Amygdala (tissue), 56 donors: ENCODE measurements around the gene SOS1.

Experiments
- DNase-seq, 56 donors: peaks; one replicate each; lab custom pipeline; 2025; lab: John Stamatoyannopoulos, UW

Gene SOS1

DNA sequence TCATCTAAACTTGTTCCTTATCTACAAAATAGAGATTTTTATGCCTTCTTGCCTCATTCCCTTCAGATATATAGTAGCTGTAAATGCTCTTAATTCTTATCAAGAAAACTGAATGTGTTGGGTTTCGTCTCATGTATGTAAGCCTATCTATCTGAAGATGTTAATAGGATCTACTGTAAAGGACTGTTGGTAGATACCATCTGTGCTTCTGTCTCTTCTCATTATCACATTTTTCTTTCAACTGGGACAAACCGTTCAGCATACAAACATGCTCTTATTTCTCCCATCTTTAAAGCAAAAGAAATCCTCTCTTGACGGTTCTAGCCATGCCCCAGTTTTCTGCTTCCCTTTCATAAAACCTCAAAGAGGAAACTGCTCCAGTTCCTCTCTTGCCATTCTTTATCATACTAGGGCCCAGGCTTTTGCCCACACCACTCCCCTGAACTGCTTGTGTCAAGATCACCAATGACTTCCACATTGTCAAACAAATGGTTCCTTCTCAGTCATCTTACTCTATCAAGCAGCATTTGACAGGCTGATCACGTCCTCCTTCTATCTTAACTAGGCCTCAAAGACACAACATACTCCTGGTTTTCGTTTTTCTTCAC, 142.5 kb downstream of the SOS1 start:
- peak in 2 of 56 donors; percentile 0 to 10 for DNase-seq

- DNase-seq, result no peak
These were observed 143.8 kb downstream of the SOS1 start for GRCh38 chr2:38977047-38977446.

GRCh38 chr2:38975042-38975441, 145.8 kb downstream of the SOS1 start:
- no peak for DNase-seq

- DNase-seq, result no peak
These were observed 147.6 kb downstream of the SOS1 start for GRCh38 chr2:38973266-38973665.

DNA sequence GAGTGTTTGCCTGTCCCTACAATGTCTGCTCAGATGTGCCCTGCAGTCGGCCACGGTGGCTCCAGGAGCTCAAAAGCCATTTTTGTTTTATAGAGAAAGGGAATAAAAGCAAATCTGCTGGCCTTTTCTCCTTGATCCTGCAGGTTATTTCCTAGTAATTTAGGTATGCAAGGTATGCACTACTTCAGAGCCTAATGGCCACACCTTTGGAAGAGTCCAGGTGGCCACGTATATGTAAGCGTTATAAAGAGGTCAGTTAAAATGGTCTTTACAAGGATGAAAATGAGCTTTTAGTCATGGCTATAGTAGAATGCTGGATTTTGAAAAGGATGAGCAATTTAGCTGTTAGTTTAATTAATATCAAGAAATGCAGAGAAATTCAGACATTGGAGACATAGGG, 149.5 kb downstream of the SOS1 start:
- DNase-seq, result no peak

DNA sequence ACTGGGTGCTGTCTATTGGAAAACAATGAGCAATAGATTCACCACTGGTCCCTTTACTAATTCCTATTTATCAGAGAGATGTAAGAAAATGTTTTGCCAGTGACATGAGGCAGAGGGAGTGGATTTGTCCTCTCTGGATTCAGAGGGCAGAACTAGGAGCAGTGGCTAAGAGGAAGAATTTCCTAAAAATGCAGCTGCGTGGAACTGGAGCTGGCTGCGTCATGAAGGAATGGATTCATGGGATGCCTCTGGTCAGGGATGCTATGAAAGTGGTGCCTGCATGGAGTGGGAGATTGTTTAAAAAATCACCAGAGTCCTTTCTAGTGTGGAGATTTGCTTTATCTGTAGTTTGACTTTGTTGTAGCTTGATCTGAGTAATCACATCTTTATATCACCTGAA, 152.8 kb downstream of the SOS1 start:
- no peak for DNase-seq

DNA sequence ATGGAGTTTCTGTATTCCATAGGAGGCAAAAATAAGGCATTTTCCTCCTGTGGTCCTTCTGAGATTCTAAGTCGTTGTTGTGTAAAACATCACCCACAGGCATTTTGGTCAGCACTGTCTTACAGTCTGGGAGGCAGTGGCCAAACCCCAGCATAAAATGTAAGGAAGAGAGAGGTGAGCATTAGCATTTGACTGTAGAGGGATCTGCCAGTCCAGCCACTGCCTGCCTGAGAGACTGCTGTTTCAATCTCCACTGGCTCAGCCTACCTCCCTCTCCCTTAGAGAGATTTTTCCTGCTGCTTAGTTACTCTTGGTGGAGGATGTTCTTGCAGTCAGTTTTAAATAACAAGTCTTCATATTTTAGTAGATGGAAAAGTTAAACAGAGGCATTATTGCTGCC, 154.2 kb downstream of the SOS1 start:
- no peak for DNase-seq

DNA sequence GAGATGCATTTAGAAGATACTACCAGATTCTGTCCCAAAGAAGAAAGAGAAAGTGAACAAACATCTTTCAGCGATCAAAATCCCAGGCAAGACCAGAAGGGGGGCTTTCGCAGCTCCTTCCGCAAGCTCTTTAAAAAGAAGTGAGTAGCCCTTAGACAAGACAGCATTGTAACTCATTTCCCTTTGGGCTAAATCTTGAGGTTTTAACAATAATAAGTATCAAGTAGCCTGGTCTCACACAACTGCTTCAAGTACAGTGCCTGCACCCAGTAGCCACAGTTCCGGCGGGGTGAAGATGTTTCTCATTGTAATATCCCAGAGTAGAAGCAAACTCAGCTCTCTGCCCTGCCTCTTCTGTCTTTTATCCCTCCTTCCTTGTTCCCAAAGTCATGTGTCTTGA, 154.8 kb downstream of the SOS1 start:
- DNase-seq, result no peak

GRCh38 chr2:38960609-38961320, 160.1 kb downstream of the SOS1 start:
- peak in 1 of 56 donors; percentile 31 for DNase-seq

- DNase-seq, result peak in 29 of 56 donors; percentile 2 to 62 (median 34)
These were observed 160.8 kb downstream of the SOS1 start for GRCh38 chr2:38959938-38960608.

GRCh38 chr2:38959466-38959865, 161.4 kb downstream of the SOS1 start:
- DNase-seq, result no peak

GRCh38 chr2:38957972-38958371, 162.9 kb downstream of the SOS1 start:
- DNase-seq, result no peak

DNA sequence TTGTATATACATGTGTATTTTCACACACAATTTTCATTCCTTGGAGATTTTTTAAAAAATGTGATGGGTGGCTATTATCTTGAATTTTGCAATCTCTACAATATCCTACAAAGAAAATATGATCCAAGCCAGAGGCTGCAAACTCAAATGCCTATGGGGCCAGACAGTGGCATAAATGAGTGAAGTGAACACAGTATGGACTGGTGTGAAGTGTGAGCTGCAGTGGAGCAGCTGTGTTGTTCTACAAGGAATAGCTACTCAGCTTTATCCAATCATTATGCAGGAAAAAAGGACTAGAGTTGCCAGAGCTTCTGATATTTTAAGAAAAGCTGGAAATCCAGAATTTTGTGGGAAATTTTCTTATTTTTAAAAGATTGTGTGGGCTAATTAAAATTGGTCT, 169.1 kb downstream of the SOS1 start:
- no peak for DNase-seq

GRCh38 chr2:38948995-38949394, 171.9 kb downstream of the SOS1 start:
- no peak for DNase-seq

DNA sequence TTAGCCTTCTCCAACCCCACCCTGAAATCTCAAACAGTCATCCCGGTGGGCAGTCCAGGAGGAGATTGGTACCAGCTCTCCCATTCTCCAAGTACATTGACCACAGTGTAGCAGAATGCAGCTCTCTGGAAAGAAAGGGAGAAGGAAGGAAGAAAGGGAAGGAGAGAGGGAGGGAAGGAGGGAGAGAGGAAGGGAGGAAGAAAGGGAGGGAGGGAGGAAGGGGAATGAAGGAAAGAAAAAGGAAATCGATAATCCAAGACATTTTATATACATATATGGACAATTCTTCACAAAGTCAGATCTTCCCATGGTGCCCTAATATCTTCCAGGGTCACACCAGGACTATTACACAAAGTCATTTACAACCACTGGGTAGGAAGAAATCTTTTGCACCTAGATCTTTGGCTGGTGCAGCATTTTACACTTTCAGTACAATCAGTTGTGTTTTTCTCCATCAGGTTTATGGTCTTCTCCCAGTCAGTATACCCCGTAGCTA, 172.4 kb downstream of the SOS1 start:
- DNase-seq, result no peak

DNA sequence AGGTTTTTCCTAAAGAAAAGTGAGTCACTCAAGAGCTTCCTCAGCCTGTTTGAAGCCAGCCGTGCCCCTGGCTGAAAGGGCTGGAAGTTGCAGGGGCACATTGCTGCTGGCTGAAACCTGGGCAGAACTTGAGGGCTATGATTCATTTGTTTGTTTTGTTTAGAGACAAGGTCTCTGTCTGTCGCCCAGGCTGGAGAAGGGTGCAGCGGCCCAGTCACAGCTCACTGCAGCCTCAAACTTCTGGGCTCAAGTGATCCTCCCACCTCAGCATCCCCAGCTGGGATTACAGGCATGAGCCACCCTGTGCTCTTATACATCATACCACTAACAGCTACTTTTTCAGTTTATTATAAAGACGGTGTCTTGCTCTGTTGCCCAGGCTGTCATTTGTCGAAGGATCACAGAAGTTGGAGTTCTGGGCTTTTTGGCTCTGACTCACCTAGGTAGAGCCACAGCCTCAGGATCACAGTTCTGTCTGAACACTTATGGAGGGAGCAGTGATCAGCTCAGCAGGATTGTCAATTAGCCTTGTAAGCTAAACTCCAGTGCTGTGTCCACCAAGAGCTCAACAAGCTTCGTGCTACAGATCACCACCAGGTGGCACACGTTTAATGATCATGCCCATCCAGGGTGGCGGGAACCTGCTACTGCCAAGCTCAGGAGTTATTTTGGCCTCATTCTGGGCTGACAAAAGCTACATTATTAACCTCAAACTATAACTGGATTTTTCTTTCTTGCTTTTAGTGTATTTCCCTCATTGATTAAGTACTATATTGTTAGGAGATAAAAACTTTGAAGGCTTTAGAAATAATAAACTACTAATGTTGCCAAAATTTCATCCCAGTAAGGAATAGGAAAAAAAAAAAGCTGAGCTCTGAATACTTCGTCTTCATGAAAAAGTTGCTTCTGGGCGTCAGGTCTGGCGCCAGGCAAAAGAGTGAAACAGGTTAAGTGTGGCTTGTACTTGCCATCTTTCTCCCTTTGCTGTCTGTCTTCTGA, 173.3 kb downstream of the SOS1 start:
- peak in 39 of 56 donors; percentile 2 to 77 (median 21) for DNase-seq

DNA sequence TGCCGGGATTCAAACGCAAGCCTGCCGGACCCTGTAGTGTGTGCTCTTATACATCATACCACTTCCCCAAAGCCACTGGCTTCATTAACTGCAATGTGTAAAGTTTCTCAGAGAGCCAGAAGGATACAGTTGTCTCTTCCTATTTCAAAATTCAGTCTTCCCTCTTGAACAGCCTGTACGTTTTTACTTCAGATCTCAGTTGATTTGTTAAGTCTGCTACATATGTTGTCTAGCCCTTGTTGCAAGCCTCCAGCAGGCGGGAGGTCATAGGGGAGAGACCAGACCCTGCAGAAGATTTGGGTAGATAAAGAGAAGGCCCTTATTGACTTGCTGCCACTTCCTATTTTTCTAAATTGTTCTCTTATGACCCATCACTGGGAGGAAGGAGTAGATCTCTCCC, 174.9 kb downstream of the SOS1 start:
- no peak for DNase-seq

DNA sequence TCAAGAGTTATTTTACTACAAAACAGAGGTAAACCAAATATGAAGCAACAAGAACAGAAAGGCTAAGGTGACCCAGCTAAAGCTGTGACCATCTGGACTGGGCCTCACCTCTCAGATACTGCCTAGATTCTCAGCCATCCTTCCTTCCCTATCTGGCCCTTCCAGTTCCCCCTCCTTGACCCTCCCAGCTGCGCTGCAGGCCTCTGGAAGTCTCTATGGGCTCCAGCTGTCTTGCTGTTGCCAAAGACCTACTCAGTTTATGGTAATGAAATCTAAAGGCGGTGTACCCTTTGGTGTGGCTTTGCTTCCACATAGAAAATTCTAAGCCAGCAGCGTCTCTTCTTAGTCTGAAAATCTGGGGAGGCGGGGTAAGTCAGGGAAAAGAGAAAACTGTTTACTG, 175.5 kb downstream of the SOS1 start:
- DNase-seq, result no peak

- no peak for DNase-seq
These were observed 177.1 kb downstream of the SOS1 start for GRCh38 chr2:38943784-38944183.

DNA sequence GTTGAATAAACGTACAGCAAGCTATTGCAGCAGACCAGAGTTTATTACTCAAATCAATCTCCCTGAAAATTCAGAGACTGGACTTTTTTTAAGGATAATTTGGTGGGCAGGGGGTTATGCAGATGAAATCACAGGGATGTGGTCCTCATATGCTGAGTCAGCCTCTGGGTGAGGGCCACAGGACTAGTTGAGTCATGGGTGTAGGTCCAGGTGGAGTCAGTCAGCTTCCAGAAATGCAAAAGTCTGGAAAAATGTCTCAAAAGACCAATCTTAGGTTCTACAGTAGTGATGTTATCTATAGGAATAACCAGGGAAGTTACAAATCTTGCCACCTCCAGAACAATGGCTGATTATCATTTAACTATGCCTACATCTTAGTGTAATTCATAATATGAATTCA, 180.1 kb downstream of the SOS1 start:
- no peak for DNase-seq
